ENCODE results near the gene SETD7.

DNA sequence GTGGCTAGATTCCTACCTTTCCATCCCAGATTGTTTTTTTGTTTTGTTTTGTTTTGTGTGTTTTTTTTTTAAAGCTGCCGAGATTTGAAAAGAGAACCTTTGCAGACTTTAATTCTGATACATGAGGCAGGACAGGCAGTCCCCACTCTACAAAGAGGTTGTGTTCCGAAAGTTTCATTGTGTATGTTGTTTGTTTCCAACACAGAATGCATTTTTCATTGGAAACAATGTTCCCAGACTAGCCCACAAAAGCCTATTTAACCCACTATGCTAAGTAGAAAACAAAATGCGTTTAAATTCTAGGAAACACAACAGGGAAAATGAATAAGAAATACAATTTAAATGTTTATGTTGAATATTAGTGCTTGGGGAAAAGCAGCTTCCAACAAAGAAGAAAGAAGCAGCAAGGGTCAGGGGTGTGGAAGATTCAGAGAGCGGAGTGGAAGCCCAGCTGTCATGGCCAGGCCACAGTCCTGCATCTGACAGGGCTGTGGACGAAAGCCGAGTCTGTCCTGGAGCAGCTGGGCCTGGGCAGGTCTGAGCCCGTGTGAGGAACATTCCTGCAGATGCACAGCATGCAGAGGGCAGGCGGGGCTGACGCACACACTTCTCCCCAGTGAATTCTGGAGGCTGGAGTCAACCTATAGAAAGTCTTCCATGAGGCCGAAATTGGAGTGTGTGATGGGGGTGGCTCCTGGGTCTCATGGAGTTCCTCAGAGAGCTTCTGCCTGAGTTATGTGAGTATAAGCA, 12.4 kb upstream of the SETD7 start:
- no peak for TF ChIP-seq POLR2A (IDR thresholded peaks at IDR 0.05; ENCODE audit: low read depth, low read length)
- no peak for TF ChIP-seq POLR2AphosphoS5 (IDR thresholded peaks at IDR 0.05; ENCODE audit: low read depth, low read length)
- TF ChIP-seq TAF1 (IDR thresholded peaks at IDR 0.05; ENCODE audit: borderline replicate concordance, low read depth, low read length) = no peak
